ENCODE data around the gene PRKG1. TPM values are rescaled to one million over a fixed set of nuclear protein-coding genes. Genes with fewer than 3 reads are reported as not detected.

Gene PRKG1
- total RNA-seq, 1 donor from 2014 or later = not detected

DNA sequence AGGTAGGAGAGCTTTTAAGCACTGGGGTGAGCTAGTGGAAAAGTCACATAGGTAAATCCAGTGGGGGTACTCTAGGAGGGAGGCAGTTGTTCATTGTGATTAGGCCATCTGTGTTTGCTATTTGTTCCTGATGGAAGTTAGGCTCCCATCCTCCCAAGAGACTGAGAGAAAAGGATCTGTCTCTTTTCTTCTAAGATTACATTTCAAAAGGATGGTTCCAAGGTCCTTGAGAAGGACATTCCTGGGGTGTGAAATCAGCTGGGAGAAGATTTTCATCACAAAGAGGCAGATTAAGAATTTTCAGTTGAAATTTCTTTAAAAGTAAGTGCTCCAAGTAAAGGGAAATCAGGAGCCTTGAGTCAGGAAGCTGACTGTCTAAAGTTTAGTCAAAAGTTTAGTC lies 835.9 kb downstream of the PRKG1 start:
- intact Hi-C loops (cut with micrococcal nuclease) = no loop called here

- intact Hi-C loops (cut with micrococcal nuclease) = no loop called here
Observed at GRCh38 chr10:51910596-51910995, 836.3 kb downstream of the PRKG1 start.

GRCh38 chr10:51911723-51912122 lies 837.4 kb downstream of the PRKG1 start:
- intact Hi-C loops (cut with micrococcal nuclease) = no loop called here

DNA sequence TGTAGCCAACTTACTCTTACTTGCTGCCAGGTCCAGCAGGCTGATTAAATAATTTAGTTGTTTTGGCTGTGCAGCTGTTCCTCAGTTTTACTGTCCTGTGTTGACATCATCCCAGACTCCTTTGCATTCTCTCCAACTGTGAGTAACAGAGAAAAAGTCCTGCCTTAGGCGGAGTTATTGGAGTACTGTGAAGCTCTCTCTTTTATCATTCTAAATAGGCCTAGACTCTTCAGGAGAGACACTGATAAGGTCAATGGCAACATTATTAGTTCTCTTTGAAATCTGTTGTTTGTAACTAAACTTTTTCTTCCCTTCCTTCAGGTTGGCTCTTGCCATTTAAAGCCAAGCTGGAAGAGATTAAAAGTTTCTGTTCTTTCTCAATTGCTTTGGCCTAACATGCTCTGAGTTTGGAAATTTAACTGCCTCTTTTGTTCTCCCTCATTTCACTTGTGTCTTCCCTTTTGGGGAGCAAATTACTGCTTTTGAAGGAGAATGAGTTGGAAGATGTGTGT lies 840.8 kb downstream of the PRKG1 start:
- intact Hi-C loops (cut with micrococcal nuclease) = no loop called here

- intact Hi-C loops (cut with micrococcal nuclease) = no loop called here
Observed at GRCh38 chr10:51918440-51918839, 844.2 kb downstream of the PRKG1 start.

GRCh38 chr10:51918884-51919325 lies 844.6 kb downstream of the PRKG1 start:
- intact Hi-C loops (cut with micrococcal nuclease) = no loop called here

- intact Hi-C loops (cut with micrococcal nuclease) = no loop called here
Observed at GRCh38 chr10:51920672-51921071, 846.4 kb downstream of the PRKG1 start.

DNA sequence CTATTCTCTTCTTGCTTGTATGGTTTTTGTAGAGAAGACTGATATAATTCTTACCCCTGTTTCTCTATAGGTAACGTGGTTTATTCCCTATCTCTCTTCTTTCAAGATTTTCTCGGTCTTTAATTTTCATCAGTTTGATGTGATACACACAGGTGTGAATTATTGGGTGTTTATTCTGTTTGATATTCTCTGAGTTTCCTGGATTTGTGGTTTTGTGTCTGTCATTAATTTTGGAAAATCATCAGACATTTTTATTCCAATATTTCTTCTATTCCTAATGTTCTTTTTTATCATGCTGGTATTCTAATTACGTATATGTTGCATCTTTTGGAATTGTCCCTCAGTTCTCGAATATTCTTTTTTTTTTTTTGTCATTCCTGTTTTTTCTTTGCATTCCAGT lies 850.1 kb downstream of the PRKG1 start:
- intact Hi-C loops (cut with micrococcal nuclease) = no loop called here

DNA sequence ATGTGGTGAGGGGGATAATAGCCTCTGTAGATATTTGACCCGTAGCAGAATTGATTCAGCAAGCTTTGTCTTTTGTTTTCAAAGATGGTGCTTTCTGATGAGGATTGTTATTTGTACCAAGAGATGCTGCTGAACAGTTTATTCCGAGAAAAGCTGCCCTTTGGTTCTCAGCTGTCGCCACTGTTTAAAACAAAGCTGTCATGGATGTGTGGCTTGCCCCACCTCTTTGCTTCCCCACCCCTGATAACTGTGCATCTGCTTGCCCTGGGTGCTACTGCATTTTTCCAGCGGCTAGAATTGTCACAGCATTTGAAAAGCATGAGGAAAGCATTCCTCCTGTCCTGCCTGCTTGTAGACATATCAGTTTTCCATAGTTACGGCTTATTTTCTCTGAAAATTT lies 852.0 kb downstream of the PRKG1 start:
- intact Hi-C loops (cut with micrococcal nuclease) = no loop called here

DNA sequence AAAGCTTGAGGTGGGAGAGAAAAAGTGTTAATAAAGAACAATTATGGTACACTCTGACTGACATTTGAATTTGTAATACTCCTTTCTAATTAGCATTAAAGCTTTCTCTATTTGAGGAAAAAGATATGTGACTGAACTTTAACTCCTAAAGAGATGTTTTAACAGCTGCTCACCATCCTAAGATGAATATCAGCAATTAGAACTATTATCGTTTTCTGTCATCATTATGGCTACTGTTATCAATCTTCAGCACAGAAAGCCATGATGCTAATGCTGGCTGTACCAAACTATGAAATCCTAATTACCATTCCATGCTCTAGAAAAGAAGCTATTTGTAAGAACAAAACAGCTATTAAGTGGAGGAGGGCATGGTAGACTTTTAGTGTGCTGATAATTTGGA lies 853.9 kb downstream of the PRKG1 start:
- intact Hi-C loops (cut with micrococcal nuclease) = no loop called here

DNA sequence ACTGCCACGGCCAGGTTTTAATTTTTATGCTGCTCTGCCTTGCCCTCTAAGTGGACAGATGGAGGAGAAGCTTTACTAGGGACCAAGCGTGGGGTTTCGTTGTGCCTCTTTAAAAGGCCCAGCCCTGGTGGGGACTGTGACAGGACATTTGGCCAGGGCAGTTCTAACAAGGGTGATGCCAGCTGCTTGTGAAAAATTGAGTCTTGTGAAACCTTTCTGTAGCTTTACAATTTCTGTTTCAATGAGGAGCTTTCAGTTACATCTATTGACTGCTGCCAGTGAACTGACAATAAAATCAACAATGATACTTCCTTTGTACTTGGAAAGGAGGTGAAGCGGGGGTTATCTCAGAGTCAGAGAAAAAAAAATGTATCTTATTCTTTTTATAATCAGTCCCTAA lies 858.2 kb downstream of the PRKG1 start:
- intact Hi-C loops (cut with micrococcal nuclease) = no loop called here

GRCh38 chr10:51934373-51934772 lies 860.1 kb downstream of the PRKG1 start:
- intact Hi-C loops (cut with micrococcal nuclease) = no loop called here

DNA sequence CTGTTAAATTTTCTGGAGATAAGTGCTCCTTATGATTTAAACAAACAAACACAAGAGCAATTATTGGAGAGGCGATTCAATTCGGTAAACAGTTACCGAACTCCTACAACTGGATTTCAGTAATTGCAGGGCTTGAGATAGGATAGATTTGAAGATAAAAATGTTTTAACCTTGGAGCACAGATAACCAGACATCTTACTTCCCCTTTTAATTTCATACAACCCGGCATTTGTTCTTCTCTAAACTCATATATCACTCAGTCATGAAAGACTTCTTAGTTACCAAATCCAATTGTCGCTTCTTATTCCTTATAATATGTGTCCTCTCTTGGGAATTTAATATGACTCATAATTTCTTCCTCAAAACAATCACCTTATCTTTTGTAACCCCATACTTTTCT lies 861.1 kb downstream of the PRKG1 start:
- intact Hi-C loops (cut with micrococcal nuclease) = no loop called here

DNA sequence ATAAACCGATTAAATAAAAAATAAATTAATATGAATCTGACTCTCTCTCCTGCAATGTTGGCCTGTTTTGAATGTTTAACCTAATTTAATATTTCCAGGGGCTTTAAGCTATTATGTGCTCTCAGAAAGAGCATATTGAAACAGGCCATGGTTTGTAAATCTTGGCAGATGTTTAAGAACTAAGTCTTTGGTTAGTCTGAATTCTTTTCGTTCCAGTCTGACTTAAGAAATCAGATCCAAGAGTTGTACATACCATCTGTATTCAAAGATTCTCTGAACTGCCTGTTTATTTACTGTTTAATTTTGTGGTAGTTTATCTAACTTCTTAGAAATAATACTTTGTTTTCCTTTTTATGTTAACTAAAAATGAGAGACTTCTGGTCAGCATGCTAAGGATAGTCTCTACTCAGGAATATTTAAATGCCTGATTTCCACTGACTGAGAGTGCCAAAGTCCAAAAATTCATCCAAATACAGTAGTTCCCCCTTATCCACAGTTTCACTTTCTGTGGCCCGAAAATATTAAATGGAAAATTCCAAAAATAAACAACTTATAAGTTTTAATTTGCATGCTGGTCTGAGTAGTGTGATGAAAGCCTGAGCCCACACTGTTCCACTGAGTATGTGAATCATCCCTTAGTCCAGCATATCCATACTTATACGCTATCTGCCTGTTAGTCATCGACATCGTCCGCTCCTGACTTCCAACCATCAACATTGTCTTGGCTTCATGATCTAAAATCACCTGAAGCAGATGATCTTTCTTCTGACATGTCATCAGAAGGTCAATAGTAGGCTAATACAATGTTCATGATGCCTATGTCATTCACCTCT lies 863.2 kb downstream of the PRKG1 start:
- intact Hi-C loops (cut with micrococcal nuclease) = no loop called here

DNA sequence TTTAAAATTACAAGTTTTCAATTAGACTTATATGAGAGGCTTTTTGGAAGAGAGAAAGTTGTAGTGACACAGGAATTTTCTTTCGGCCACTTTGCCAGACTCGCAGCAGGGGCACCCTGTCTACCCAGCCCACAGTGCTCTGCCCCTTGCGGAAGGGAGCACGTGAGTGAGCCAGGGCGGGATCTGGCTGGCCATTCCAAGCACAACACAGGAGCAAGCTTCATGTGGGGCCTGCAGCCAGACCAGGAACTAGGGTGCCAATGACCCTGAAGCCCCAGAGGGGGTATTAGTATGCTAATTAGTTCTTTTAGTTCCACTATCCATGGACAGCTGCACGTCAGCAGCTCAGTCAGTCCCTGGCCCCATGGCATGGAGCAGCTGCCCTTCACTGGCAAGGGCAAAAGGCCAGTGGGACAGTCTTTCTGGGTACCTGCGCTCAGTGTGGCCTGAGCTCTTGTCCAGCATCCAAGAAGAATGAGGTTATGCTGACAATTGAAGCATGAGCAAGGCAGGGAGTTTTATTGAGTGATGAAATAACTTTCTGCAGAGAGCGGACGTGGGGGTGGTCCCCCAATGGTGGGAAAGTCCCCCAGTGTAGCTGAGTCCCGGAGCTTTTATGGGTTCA lies 876.2 kb downstream of the PRKG1 start:
- intact Hi-C loops (cut with micrococcal nuclease) = loop anchor here (10.0 kb wide), 1 partner anchor 306 kb away; no protein-coding TSS in a partner anchor

GRCh38 chr10:51950996-51951555 lies 876.8 kb downstream of the PRKG1 start:
- intact Hi-C loops (cut with micrococcal nuclease) = loop anchor here (10.0 kb wide), 1 partner anchor 306 kb away; no protein-coding TSS in a partner anchor

DNA sequence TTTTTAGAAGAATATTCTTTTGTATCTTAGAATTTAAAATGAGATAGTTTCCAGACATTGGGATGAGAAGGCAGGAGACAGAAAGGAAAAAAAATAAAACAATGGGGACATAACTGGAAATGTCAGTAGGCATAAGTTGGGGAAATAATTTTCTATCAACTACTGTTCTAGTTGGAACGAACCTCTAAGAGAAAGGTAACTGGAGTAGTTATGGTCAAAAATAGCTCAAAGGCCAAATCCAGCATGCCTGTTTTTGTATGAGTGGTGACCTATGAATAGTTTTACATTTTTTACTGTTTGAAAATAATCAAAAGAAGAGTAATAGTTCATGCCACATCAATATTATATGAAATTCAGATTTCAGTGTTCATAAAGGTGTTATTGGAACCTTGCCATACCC lies 877.3 kb downstream of the PRKG1 start:
- intact Hi-C loops (cut with micrococcal nuclease) = loop anchor here (10.0 kb wide), 1 partner anchor 307 kb away; no protein-coding TSS in a partner anchor

DNA sequence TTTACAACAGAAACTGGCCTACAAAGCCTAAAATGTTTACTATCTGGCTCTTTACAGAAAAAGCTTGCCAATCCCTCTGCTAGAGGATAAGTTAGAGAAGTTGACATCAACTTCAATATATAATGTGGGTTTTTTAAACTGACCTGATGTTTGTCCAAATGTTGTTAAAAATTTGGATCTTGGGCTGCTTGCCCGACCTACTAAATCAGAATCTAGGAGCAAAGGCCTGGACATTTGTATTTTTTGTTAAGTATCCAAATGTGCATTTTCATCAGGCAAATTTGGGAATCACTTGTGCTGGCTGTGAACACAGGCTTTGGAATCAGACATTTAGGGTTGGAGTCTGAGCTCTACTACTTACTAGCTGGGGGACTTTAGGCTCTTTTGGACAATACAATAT lies 877.8 kb downstream of the PRKG1 start:
- intact Hi-C loops (cut with micrococcal nuclease) = loop anchor here (10.0 kb wide), 1 partner anchor 307 kb away; no protein-coding TSS in a partner anchor

- intact Hi-C loops (cut with micrococcal nuclease) = loop anchor here (10.0 kb wide), 1 partner anchor 311 kb away; no protein-coding TSS in a partner anchor
Observed at GRCh38 chr10:51955696-51956095, 881.4 kb downstream of the PRKG1 start.

DNA sequence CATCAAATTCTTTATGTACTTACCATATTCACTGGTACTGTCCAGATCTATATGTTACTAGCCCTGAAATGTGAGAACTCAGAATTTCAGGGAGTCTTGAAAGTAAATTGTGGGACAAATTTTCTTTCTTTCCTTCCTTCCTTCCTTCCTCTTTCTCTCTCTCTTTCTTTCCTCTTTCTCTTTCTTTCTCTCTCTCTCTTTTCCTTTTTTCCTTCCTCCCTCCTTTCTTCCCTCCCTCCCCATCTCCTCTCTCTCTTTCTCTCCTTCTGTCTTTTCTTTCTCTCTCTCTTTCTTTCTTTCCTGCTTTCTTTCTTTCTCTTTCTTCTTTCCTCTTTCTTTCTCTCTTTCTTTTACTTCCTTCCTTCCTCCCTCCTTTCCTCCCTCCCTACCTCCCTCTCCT lies 882.5 kb downstream of the PRKG1 start:
- intact Hi-C loops (cut with micrococcal nuclease) = loop anchor here (10.0 kb wide), 1 partner anchor 312 kb away; no protein-coding TSS in a partner anchor

GRCh38 chr10:51960494-51960895 lies 886.2 kb downstream of the PRKG1 start:
- intact Hi-C loops (cut with micrococcal nuclease) = loop anchor here (1.0 to 2.0 kb wide), 5 partner anchors 254 to 949 kb away; partner anchors contain the start of gene CSTF2T

GRCh38 chr10:51961401-51961800 lies 887.1 kb downstream of the PRKG1 start:
- intact Hi-C loops (cut with micrococcal nuclease) = loop anchor here (1.0 to 2.0 kb wide), 2 partner anchors 43 to 253 kb away; no protein-coding TSS in a partner anchor

Measured in T-helper 1 cell treated with Interleukin-12 subunit alpha and Interleukin-12 subunit beta and Interleukin-4 antibody, amounts not matched to agents 30 ng/mL and 1 ng/mL, for 36 hours (primary cell).